Right lobe of liver (tissue), 6 donors: ENCODE data around the gene SPDYE1. TPM values are rescaled to one million over a fixed set of nuclear protein-coding genes. Genes with fewer than 3 reads are reported as not detected.
"Not testable (repeated sequence)": the region's sequence is repeated elsewhere in the genome, so short reads cannot be mapped to it uniquely, and the experiment has no call there.

Experiments used
- ATAC-seq, 4 donors: fragments of 200-7000 bp; cut with Tn5 transposase; one replicate each; pipeline ENCODE4 v1.9.1; 2020; ENCODE audit warnings: mild to moderate bottlenecking in 4 of 4, moderate library complexity in 4 of 4
- DNase-seq, 3 donors: peaks; one replicate each; pipeline ENCODE4 v3.0.0-alpha.2; 2020
- H3K27ac ChIP-seq, 3 donors: fragments of 200-600 bp; one replicate each; pipeline ENCODE4 v1.8.0; 2022
- H3K27me3 ChIP-seq, 2 donors: fragments of 200-600 bp; one replicate each; pipeline ENCODE4 v1.8.0; 2022
- H3K36me3 ChIP-seq, 4 donors: fragments of 200-600 bp; sonication (generic) in 1 of 4; one replicate each; pipeline versions ENCODE4 v1.5.1 to v1.8.0; 2017 to 2022; ENCODE audit warnings: control low read depth in 1 of 4
- H3K4me1 ChIP-seq, 4 donors: fragments of 200-600 bp; sonication (generic) in 1 of 4; one replicate each; pipeline versions ENCODE4 v1.5.1 to v1.8.0; 2017 to 2022; ENCODE audit warnings: control low read depth in 1 of 4
- H3K4me3 ChIP-seq, 3 donors: fragments of 200-600 bp; one replicate each; pipeline ENCODE4 v1.8.0; 2022
- H3K9me3 ChIP-seq, 4 donors: fragments of 200-600 bp; sonication (generic) in 1 of 4; one replicate each; pipeline versions ENCODE4 v1.5.1 to v1.8.0; 2017 to 2022; ENCODE audit warnings: control low read depth in 1 of 4
- POLR2A ChIP-seq: fragments of 450-650 bp; IDR thresholded peaks from one replicate; pipeline ENCODE4 v1.6.1; 2017; ENCODE audit warnings: antibody characterized with exemption, mild to moderate bottlenecking
- WGBS: methylation state at CpG from one replicate; pipeline ENCODE4 v1.1.6; 2018; ENCODE audit warnings: low coverage, low lambda C conversion rate; ENCODE audit not compliant: insufficient coverage; ENCODE audit errors: missing lambda C conversion rate; 5-methylcytosine and 5-hydroxymethylcytosine counted together
- intact Hi-C, 2 donors: fragments of 100-400 bp; cut with DNase I; formaldehyde crosslinking; loops; one replicate each; pipeline versions ENCODE4 v1.11.2 to v1.14.1; 2022
- long read RNA-seq: library from polyadenylated mRNA; unstranded; transcript quantifications from one replicate; pipeline ENCODE4 v2.0.0, GENCODE V29; 2019
- total RNA-seq, 6 experiments: library from RNA; depleted of rRNA in 2 of 6; stranded (reverse); fragments of >200 nt in 2 of 6; fragmentation: NEBNext Ultra II Directional in 3 of 6; extraction: Animal tissue kit (Norgen Biotek cat#: 25700) in 3 of 6; gene quantifications; one replicate each; pipeline versions ENCODE4 v1.1.0 to v1.2.4, GENCODE V29; 2016 to 2023
- TF ChIP-seq, protein P1 (sequence below), 4 donors: fragments of 200-600 bp in 3 of 4; fragments of 450-650 bp in 1 of 4; IDR thresholded peaks; one replicate each; pipeline versions ENCODE4 v1.5.1 to v1.8.0; 2016 to 2022; ENCODE audit warnings: antibody characterized with exemption in 4 of 4, mild to moderate bottlenecking in 2 of 4
- donor health status: DM: no; HTN: yes; CAD: no.
- donor health status: DM: no; HTN: no; CAD: no.
- donor health status: DM: no; HTN: no; CAD: no.
- donor health status: DM: no; HTN: yes; CAD: no.
- donor health status: DM: no; HTN: yes; CAD: no.

The SPDYE1 gene, protein sequence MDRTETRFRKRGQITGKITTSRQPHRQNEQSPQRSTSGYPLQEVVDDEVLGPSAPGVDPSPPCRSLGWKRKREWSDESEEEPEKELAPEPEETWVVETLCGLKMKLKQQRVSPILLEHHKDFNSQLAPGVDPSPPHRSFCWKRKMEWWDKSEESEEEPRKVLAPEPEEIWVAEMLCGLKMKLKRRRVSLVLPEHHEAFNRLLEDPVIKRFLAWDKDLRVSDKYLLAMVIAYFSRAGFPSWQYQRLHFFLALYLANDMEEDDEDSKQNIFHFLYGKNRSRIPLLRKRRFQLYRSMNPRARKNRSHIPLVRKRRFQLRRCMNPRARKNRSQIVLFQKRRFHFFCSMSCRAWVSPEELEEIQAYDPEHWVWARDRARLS
- total RNA-seq, result not detected
- long read RNA-seq, result 0 reads

DNA sequence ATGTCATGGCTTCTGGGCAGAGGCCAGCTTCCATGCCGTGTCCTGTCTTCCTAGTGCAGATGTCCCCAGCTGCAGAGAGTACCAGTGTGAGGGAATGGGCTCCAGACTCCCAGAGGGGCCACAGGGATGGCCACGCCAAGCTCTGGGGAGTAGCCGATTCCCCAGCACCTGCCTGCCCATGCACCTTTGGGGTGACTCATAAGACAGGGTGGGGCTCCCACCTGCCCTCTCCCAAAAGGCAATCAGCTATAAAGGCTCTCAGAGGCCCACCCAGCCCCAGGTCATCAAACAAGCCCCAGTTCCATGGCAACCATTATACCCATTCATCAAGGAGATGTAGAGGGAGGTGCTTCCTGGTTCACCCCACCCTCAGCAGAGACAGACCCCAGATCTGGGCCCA is at the start of gene SPDYE1:
Gene SPDYE1 (plus strand): TSS at position 366 of the 400 bp plus-strand sequence. CDS start 2,053 bp downstream, outside the sequence.
- H3K4me3 ChIP-seq, DNase-seq, H3K9me3 ChIP-seq, H3K36me3 ChIP-seq, H3K27ac ChIP-seq, H3K4me1 ChIP-seq, H3K27me3 ChIP-seq, intact Hi-C loops: not testable (repeated sequence)
- ATAC-seq, result peak in 1 of 4 donors; percentile 48
- no CpG with 5 or more reads among the region's 3 CpGs for WGBS

DNA sequence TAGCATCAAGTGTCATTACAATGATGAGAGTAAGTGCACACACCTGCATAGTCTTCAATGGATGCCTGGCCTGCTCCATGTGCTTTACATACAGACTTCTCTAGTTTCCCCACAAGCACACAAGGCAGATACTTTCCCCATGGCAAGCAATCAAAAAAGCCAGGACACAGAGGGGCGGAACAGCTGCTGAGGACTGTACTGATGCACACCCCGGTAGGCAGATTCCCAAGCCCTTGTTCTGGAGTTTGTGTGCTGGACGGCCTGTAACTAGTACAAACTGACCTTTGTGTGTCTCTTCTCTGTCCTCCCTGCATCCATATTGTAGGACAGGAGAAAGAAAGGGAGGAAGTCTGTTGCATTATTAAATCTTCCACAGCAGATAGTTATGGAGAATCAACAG is 45.7 kb upstream of the SPDYE1 start:
- no peak overlapping the region for H3K27ac ChIP-seq
- H3K36me3 ChIP-seq, result peaks cover 0 to 17% (median 2%) of the 10 kb centered on the region in 4 donors
- H3K9me3 ChIP-seq, result no peaks in the 10 kb centered on the region
- intact Hi-C loops, result no loop called here
- H3K4me1 ChIP-seq, result no peaks in the 10 kb centered on the region
- TF ChIP-seq, protein P1, sequence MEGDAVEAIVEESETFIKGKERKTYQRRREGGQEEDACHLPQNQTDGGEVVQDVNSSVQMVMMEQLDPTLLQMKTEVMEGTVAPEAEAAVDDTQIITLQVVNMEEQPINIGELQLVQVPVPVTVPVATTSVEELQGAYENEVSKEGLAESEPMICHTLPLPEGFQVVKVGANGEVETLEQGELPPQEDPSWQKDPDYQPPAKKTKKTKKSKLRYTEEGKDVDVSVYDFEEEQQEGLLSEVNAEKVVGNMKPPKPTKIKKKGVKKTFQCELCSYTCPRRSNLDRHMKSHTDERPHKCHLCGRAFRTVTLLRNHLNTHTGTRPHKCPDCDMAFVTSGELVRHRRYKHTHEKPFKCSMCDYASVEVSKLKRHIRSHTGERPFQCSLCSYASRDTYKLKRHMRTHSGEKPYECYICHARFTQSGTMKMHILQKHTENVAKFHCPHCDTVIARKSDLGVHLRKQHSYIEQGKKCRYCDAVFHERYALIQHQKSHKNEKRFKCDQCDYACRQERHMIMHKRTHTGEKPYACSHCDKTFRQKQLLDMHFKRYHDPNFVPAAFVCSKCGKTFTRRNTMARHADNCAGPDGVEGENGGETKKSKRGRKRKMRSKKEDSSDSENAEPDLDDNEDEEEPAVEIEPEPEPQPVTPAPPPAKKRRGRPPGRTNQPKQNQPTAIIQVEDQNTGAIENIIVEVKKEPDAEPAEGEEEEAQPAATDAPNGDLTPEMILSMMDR (IDR thresholded peaks at IDR 0.05), result no peak
- TF ChIP-seq POLR2A, result no peak
- WGBS, result 88% methylated on average over 3 of the region's 3 CpGs
- DNase-seq (no peak), ATAC-seq (no peak)
- no peaks in the 10 kb centered on the region for H3K27me3 ChIP-seq
- H3K4me3 ChIP-seq, result no peak overlapping the region

DNA sequence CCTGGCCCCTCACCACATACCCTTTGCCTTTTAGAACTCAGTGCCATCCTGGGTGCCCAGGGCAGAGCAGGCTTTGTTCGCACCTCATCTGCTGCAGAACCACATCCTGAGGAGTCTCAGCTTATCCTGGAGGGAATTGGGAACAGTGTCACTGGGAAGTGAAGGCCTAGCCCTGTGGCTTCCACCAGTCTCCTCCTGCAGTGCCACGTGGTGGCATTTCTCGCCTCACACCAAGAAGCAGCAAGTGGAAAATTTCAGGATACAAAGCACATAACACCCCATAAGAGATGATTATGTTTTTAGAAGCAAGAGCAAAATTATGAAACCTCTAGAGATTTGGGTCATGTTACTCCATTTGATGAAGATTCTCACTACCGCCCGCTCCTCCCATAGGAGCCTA is 44.6 kb upstream of the SPDYE1 start:
- TF ChIP-seq POLR2A, result no peak
- TF ChIP-seq, protein P1 (IDR thresholded peaks at IDR 0.05), result no peak
- WGBS, result 100% methylated on average over 2 of the region's 5 CpGs
- DNase-seq (no peak), ATAC-seq (no peak)
- H3K4me1 ChIP-seq, result no peaks in the 10 kb centered on the region
- intact Hi-C loops, result no loop called here
- H3K9me3 ChIP-seq, result no peaks in the 10 kb centered on the region
- H3K27me3 ChIP-seq, result no peaks in the 10 kb centered on the region
- peaks cover 0 to 17% (median 2%) of the 10 kb centered on the region in 4 donors for H3K36me3 ChIP-seq
- no peak overlapping the region for H3K27ac ChIP-seq
- no peak overlapping the region for H3K4me3 ChIP-seq

DNA sequence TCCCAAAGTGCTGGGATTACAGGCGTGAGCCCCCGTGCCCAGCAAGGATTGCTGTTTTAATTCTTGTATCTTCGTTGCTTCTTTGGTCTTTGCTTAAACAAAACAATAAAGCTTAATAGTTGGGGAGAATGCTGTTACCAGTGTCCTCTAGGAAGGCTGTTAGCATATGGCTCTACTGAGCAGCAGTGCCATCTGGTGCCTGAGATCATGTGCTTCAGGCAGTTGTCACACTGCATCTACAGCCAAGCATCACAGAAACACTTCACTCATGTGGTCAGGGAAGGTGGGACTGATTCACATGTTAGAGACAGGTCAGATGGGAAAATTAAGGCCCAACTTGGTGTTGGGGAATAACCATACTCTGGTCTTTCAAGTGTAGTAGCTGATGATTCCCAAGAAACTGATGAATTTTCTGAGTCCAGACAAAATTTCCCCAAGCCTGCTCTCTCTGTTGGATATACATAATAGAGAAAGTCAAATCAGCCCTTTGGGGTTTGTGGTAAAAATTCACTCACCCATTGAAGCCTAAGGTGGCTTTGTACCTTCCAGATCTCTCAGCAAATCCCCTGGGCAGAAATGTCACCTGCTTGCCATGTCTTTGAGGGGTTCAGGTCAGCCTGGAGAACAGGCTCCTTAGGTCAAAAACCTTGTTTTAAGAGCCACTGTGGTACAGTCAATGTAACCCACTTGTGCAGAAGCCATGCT is 43.0 kb upstream of the SPDYE1 start:
- peaks cover 0 to 17% (median 2%) of the 10 kb centered on the region in 4 donors for H3K36me3 ChIP-seq
- WGBS, result 60% methylated on average over 3 of the region's 3 CpGs
- no peaks in the 10 kb centered on the region for H3K4me1 ChIP-seq
- no peak overlapping the region for H3K27ac ChIP-seq
- no peak for TF ChIP-seq POLR2A
- TF ChIP-seq, protein P1 (IDR thresholded peaks at IDR 0.05), result peak; percentile 37 to 61 (median 44)
- ATAC-seq (peak; percentile 84 to 93 (median 92)), DNase-seq (peak in 1 of 3 donors; percentile 25)
- intact Hi-C loops, result no loop called here
- no peaks in the 10 kb centered on the region for H3K27me3 ChIP-seq
- no peaks in the 10 kb centered on the region for H3K9me3 ChIP-seq
- no peak overlapping the region for H3K4me3 ChIP-seq

DNA sequence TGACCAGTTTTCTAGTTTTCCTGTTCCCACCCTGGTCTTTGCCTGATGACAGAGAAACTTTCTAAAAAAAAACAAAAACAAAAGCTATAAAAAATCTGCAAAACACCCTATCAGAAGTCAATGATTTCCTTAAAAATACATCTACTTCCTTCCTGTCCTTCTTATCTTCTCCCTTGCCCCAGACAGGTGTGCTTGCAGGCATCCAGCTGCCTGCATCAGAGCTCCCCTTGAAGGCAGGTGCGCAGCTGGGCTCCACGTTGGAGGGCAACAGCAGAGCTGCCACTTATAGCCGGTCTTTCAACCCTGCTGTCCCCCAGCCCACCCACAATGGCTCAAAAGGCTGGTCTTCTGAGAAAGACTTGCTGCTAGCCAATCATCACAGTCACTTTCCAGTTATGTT is 41.7 kb upstream of the SPDYE1 start:
- Histone ChIP-seq H3K27ac (no peak overlapping the region), H3K9me3 (no peaks in the 10 kb centered on the region), H3K27me3 (no peaks in the 10 kb centered on the region), H3K4me3 (no peak overlapping the region), H3K36me3 (peaks cover 0 to 9% (median 0%) of the 10 kb centered on the region in 4 donors), H3K4me1 (no peaks in the 10 kb centered on the region)
- 77% methylated on average over 3 of the region's 3 CpGs for WGBS
- ATAC-seq (no peak), DNase-seq (no peak)
- TF ChIP-seq, protein P1 (IDR thresholded peaks at IDR 0.05), result no peak
- TF ChIP-seq POLR2A, result no peak
- intact Hi-C loops, result no loop called here
